GM18951 (cell line): ENCODE results near the gene ADAMTS14.
"Not testable (repeated sequence)": the region's sequence is repeated elsewhere in the genome, so short reads cannot be mapped to it uniquely, and the experiment has no call there.

ENCODE experiments used
- POLR2A ChIP-seq: IDR thresholded peaks from 4 replicates; pipeline ENCODE4 v1.6.1; 2011; ENCODE audit warnings: mild to moderate bottlenecking; ENCODE audit not compliant: insufficient read length, insufficient read depth; ENCODE audit errors: extremely low read depth
- in situ Hi-C: fragments of 300-500 bp; cut with MboI; formaldehyde crosslinking; loops from one replicate; pipeline ENCODE4 v1.12.0; 2022; ENCODE audit warnings: low sequenced_read_pairs, mixed read lengths, inconsistent platforms; ENCODE audit not compliant: unreplicated experiment

ADAMTS14 gene

GRCh38 chr10:70661623-70662361 is 10.5 kb upstream of the ADAMTS14 start:
- in situ Hi-C loops = no loop called here

GRCh38 chr10:70662362-70663220 is 9.7 kb upstream of the ADAMTS14 start:
- no peak for TF ChIP-seq POLR2A
- in situ Hi-C loops = no loop called here

More at GRCh38 chr10:70661623-70662361, 10.5 kb upstream of the ADAMTS14 start:
- TF ChIP-seq POLR2A = no peak

DNA sequence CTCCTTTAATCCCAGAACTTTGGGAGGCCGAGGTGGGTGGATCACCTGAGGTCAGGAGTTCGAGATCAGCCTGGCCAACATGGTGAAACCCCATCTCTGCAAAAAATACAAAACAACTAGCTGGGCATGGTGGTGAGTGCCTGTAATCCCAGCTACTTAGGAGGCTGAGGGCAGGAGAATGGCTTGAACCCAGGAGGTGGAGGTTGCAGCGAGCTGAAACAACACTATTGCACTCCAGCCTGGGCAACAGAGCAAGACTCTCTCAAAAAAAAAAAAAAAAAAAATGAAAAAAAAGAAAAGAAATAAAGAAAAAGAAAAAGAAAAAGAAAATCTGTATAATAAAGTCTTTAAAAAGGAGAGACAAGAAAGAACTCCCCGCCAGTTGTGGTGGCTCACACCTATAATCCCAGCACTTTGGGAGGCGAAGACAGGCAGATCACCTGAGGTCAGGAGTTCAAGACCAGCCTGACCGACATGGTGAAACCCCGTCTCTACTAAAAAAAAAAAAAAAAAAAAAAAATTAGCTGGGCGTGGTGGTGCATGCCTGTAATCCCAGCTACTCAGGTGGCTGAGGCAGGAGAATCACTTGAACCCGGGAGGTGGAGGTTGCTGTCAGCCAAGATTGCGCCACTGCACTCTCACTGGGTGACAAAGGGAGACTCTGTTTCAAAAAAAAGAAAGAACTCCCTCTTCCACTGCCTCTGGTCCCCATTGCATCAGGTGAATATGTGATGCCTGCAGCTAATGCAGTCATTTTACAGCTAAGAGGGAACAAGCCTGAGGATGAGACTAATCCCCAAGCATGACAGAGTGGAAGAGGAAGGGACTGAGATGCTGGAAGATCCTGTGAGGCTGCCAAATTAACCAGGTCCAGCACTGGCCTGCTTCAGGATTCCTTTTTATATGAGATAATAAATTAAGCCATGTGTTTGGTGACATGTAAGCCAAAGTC is 8.6 kb upstream of the ADAMTS14 start:
- in situ Hi-C loops = not testable (repeated sequence)

DNA sequence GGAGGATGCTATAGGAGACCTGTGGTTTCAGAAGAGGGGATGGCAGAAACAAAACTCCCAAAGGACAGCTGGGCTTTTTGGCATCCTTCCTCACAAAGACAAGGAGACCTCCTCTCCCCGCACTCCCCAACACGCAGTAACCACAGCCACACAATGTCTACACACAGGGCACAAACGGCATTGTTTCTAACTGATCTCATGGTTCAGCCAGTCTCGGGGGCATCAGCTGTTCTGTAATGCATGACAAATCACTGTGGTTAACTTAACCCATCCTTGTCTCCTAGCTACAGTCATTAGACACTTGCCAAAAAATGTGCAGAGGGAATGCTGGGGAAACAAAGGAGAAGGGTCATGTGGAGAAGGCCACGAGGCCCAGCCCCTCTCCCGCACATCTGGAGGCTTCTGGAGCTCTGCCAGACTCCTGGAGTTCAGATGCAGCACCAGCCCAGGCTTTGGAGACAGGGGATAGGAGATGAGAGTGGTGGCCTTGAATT is 7.6 kb upstream of the ADAMTS14 start:
- in situ Hi-C loops = no loop called here

DNA sequence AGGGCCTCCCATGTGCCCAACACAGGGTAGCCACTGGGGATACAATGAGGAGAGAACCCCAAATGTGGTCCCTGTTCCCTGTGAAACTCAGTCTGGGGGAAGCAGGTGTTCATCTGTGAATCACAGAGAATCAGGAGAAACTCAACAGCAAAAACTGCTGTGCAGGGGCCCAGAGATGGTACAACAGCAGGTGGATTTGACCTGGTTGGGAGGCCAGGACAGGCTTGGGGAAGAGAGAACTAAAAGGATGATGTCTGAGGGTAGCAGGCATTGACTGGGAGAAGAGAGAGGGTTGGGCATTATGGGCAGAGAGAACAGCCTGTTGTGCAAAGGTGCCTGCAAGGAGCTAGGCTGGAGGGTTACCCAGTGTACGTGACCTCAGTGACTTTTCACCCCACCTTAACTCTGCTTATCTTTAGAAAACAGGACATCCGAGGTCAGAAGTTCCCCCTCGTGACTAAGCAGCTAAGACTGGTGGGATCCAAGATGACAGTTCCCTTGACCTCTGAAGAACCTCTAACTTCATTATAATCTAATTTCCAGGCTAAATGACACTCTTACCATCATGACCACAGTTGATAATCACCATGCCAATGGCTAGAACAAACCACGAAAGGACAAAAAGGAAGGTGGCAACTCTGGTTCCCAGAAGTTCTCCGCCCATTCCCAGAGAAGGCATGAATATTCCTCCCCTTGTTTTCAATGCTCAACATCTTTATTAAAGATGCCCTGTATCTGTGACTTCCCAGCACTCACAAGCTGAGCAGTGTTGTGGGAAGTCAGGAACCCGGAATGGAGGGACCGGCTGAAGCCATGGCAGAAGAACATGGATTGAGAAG is 5.1 kb upstream of the ADAMTS14 start:
- in situ Hi-C loops = no loop called here
- TF ChIP-seq POLR2A = no peak

More for the DNA sequence above, 7.6 kb upstream of the ADAMTS14 start:
- TF ChIP-seq POLR2A = no peak

GRCh38 chr10:70667818-70668217 is 4.5 kb upstream of the ADAMTS14 start:
- in situ Hi-C loops = not testable (repeated sequence)

GRCh38 chr10:70668454-70668970 is 3.8 kb upstream of the ADAMTS14 start:
- in situ Hi-C loops = no loop called here

DNA sequence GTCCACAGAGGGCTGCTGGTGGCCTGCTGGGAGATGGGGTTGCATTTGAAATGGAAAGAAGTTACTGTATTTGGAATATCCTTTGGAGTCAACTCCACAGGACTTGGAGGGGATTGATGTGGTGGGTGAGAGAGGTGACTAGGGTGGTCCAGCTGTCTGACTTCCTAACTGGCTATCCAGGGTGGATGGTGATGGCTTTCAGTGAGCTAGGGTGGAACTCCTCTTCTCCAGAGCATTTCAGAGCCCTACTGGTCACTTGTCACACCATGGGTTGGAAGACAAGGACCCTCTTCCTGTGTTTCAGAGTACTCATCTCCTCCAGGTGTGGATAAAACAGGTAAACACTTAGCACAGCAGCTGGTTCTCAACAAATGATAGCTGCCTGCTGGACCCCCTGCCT is 3.3 kb upstream of the ADAMTS14 start:
- in situ Hi-C loops = no loop called here
- TF ChIP-seq POLR2A = no peak

More at GRCh38 chr10:70668454-70668970, 3.8 kb upstream of the ADAMTS14 start:
- no peak for TF ChIP-seq POLR2A

GRCh38 chr10:70669732-70670317 is 2.5 kb upstream of the ADAMTS14 start:
- no peak for TF ChIP-seq POLR2A
- in situ Hi-C loops = no loop called here

DNA sequence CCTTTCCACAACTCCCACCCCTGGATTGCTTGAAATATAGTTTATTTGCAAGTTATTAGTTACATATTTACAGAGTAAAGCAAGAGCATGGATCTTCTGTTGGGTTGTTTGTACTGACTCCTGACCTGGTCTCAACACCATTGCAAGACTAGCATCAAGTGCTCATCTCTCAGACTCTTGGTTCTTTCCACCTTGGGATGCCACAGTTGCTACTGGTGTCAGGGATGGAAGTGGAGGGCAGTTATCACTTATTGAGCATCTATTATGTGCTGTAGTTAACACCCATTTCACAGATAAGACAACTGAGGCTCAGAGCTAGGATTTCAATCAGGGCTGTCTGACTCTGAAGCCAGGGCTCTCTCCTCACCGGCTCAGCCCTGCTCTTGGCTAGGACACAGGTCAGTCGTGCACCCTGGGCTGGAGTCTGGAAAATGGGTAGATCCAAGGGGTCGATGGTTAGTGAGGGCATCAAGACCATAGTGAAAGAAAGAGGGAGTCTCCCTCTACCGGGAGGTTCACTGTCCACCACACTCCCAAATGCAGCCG is 614 bp upstream of the ADAMTS14 start:
- in situ Hi-C loops = no loop called here
- no peak for TF ChIP-seq POLR2A
